LNCaP clone FGC (cell line): ENCODE measurements around the gene MED12.

Source experiments
- DNase-seq: peaks from one replicate; pipeline ENCODE4 v3.0.0-alpha.2; 2011; ENCODE audit warnings: low read depth
- H3K4me3 ChIP-seq: 2 replicates; pipeline ENCODE4 v1.5.1; 2011; ENCODE audit warnings: mild to moderate bottlenecking, low read depth, low read length, control low read depth
- TF ChIP-seq, protein P1 (sequence below): IDR thresholded peaks from 2 replicates; pipeline ENCODE4 v1.5.1; 2012; ENCODE audit warnings: mild to moderate bottlenecking; ENCODE audit not compliant: control insufficient read depth, insufficient read depth; ENCODE audit errors: extremely low read depth

MED12 gene

DNA sequence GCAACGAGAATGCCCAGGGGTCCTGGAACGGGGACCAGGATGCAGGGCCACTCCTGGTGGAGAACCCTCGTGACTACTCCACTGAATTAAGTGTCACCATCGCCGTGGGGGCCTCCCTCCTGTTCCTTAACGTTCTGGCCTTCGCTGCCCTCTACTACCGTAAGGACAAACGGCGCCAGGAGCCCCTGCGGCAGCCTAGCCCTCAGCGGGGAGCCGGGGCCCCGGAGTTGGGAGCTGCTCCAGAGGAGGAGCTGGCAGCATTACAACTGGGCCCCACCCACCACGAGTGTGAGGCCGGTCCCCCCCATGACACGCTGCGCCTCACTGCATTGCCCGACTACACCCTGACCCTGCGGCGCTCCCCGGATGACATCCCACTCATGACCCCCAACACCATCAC, 51.2 kb downstream of the MED12 start:
- TF ChIP-seq, protein P1, sequence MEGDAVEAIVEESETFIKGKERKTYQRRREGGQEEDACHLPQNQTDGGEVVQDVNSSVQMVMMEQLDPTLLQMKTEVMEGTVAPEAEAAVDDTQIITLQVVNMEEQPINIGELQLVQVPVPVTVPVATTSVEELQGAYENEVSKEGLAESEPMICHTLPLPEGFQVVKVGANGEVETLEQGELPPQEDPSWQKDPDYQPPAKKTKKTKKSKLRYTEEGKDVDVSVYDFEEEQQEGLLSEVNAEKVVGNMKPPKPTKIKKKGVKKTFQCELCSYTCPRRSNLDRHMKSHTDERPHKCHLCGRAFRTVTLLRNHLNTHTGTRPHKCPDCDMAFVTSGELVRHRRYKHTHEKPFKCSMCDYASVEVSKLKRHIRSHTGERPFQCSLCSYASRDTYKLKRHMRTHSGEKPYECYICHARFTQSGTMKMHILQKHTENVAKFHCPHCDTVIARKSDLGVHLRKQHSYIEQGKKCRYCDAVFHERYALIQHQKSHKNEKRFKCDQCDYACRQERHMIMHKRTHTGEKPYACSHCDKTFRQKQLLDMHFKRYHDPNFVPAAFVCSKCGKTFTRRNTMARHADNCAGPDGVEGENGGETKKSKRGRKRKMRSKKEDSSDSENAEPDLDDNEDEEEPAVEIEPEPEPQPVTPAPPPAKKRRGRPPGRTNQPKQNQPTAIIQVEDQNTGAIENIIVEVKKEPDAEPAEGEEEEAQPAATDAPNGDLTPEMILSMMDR: no peak
- no peak overlapping the region for H3K4me3 ChIP-seq
- no peak for DNase-seq

DNA sequence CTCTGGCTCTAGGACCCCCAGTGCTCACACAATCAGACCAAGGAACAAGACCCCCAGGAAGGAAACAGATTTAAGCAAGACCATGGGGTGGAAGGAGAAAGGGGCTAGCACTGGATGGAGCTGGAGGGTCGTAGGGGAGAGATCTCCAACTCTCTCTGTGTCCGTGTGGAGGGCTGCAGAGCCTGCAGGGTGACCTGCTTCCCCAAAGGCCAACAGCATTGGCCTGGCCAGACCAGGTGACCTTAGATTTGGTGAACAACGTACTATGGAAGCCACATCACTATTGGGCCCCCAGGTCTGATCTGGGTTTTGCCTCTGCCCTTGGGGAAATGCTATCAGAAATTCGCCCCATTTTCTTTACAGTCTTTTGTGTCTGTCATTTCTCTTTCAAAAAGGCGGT, 52.3 kb downstream of the MED12 start:
- TF ChIP-seq, protein P1: no peak
- no peak for DNase-seq
- no peak overlapping the region for H3K4me3 ChIP-seq

DNA sequence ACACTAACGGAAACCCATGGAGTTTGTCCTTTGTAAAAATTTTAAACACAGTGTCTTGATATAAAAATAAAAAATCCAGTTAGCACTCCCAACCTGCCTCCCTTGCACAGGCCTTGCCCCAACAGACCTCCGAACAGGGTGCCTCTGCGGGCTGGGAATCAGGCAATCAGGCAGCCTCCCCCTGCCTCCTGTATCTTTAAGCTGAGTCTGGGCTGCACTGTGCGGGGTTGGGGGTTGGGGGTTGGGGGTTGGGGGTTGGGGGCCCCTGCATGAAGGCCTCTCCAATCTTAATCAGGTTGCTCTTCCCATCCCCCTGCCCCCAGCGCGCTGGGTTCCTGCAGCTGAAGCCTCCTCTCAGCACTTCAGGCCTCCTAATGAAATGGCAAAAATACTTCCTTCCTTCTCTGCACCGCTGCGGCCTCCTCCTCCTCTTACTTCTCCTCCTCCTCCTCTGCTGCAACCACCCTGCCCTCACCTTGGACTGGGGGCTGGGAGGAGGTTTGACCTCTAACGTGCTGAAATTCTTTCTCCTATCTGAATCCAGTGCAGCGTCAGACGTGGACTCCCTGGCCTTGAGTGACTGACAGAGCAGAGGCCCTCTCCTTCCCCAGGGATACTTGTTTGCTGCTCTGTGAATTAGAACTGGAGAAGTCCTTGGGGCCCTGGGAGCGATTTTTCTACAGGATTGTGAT, 52.9 kb downstream of the MED12 start:
- no peak overlapping the region for H3K4me3 ChIP-seq
- DNase-seq: no peak
- TF ChIP-seq, protein P1: no peak

DNA sequence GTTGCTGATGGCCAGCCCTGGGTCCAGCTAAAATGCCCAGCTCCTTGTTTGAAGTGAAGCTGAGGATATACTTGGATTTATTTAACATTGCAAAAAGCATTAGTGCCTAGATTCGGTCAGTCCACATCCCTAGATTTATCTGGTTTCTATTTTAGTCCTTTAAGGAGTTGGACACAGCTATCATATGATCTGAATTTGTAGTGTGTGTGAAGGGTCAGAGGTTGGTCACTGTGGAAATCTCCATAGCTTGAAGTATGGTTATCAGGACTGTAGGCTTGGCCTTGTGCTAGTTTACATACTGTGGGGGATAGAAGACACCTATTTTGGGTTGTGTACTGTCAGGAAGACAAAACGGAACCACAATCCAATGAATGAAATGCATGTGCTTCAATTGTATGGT, 55.0 kb downstream of the MED12 start:
- no peak for DNase-seq
- TF ChIP-seq, protein P1: no peak
- H3K4me3 ChIP-seq: no peak overlapping the region

DNA sequence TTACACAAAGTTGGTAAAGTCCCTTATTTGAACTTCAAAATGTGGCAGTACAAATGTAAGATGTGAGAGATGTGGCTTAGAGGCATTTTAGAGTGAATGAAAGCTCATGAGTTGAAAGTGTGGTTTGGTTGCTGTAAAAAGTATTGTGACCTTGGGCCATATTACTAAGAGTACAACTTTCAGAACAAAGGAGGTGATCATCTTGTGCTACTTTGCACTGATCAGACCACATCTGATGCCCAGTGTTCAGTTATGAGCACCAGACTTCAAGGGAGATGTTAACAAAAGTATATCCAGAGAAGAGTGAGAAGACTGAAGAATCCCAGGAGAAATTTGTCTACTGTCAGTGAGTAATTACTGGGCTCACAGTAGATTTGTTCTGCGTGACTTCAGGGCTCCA, 56.4 kb downstream of the MED12 start:
- no peak for DNase-seq
- TF ChIP-seq, protein P1: no peak
- H3K4me3 ChIP-seq: no peak overlapping the region

DNA sequence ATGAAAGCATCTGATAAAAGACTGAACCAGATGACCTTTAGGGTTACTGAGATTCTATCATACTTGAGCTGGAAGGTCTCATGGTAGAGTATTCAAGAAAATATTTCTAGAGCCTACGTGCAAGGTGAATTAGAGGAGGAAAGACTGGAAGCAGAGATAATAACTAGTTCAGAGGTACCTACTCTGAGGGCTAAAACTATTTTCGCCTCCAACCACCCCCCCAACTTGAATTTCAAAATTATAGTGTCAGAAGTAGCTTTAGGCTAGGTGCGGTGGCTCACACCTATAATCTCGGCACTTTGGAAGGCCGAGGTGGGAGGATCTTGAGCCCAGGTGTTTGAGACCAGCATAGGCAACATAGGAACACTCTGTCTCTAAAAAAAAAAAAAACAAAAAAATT, 57.1 kb downstream of the MED12 start:
- no peak overlapping the region for H3K4me3 ChIP-seq
- TF ChIP-seq, protein P1: no peak
- DNase-seq: no peak

DNA sequence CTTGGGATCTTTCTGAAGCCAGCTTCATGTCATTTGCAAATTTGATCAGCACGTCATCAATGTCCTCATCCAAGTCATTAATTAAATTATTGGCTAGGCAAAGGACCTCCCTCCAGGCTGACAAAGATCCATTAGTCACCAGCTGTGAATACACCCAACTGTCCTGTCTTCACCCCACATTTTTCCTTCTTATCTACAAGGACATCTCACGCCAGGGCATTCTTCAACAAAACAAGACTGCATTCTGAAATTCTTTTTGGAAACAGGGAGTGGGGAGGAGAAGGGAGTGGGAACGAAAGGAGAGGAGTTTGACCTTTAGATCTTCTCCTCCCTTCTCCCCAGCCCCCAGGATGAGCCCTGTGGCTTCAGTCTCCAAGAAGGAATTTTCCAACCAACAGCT, 58.9 kb downstream of the MED12 start:
- TF ChIP-seq, protein P1: no peak
- H3K4me3 ChIP-seq: no peak overlapping the region
- no peak for DNase-seq
